ENCODE results near the gene SMIM1. TPM values are rescaled to one million over a fixed set of nuclear protein-coding genes. Genes with fewer than 3 reads are reported as not detected.

The SMIM1 gene
- total RNA-seq, 1 experiment from 2014 or later = 5.5 TPM

- no peak overlapping the region for H3K27ac ChIP-seq (ENCODE audit: low read depth, low read length)
- DNase-seq (ENCODE audit: low read depth, low spot score) (no peak), ATAC-seq (no peak)
- no peaks in the 10 kb centered on the region for H4K20me1 ChIP-seq (ENCODE audit: insufficient read depth)
- H3K4me2 ChIP-seq (ENCODE audit: low read length) = no peak overlapping the region
- H3K4me1 ChIP-seq (ENCODE audit: control insufficient read depth in 1 of 2, insufficient read depth in 2 of 2, low read length in 2 of 2) = peaks cover 11 to 21% of the 10 kb centered on the region in 2 experiments; a peak in 3 of 4 replicates
- no peaks in the 10 kb centered on the region for H3K9me3 ChIP-seq (ENCODE audit: control insufficient read depth in 1 of 2, insufficient read depth in 1 of 2, low read depth in 1 of 2, low read length in 2 of 2)
- no peak overlapping the region for H3K9ac ChIP-seq (ENCODE audit: low read length)
- intact Hi-C loops (cut with micrococcal nuclease) = no loop called here
- H3K79me2 ChIP-seq (ENCODE audit: insufficient read depth, low read length) = peaks cover 81% of the 10 kb centered on the region
- H3K27me3 ChIP-seq (ENCODE audit: insufficient read depth, low read length) = no peaks in the 10 kb centered on the region
- H2AFZ ChIP-seq (ENCODE audit: low read depth, low read length, poor library complexity, severe bottlenecking) = no peak overlapping the region
- no peak overlapping the region for H3K4me3 ChIP-seq (replicated peaks in 1 of 2; ENCODE audit: low read depth in 1 of 2, low read length in 2 of 2)
- peaks cover 4 to 14% of the 10 kb centered on the region in 2 experiments for H3K36me3 ChIP-seq (ENCODE audit: control insufficient read depth in 1 of 2, insufficient read depth in 2 of 2, low read length in 2 of 2)
- BruUV-seq (replicated peaks) = no TSS peak
- H3K9me2 ChIP-seq (ENCODE audit: insufficient read depth) = no peaks in the 10 kb centered on the region
- ChIA-PET POLR2A (no interaction called here), RAD21 (ENCODE audit: low non-redundant PET in 1 of 2, low total read pairs in 2 of 2, uncharacterized antibody in 2 of 2, unreplicated experiment in 2 of 2) (no interaction called here), CTCF (no interaction called here)
- TF ChIP-seq RAD21 (IDR thresholded peaks at IDR 0.05; ENCODE audit: low read depth) (no peak), SIN3A (IDR thresholded peaks at IDR 0.05; ENCODE audit: low read depth) (no peak), CBX3 (IDR thresholded peaks at IDR 0.05; ENCODE audit: low read depth) (no peak), REST (IDR thresholded peaks at IDR 0.05; ENCODE audit: low read depth) (no peak), CEBPB (IDR thresholded peaks at IDR 0.05; ENCODE audit: low read depth) (no peak), EZH2 (IDR thresholded peaks at IDR 0.05) (no peak), EZH2phosphoT487 (IDR thresholded peaks at IDR 0.05; ENCODE audit: borderline replicate concordance) (no peak), ZFX (IDR thresholded peaks at IDR 0.05) (no peak), POLR2A (IDR thresholded peaks at IDR 0.05; ENCODE audit: borderline replicate concordance, extremely low read depth, insufficient read depth, insufficient read length) (no peak), ATF3 (IDR thresholded peaks at IDR 0.05) (no peak), ELF1 (IDR thresholded peaks at IDR 0.05; ENCODE audit: borderline replicate concordance, low read depth) (no peak), ZNF274 (IDR thresholded peaks at IDR 0.05; ENCODE audit: low read depth, low read length) (no peak), SP1 (IDR thresholded peaks at IDR 0.05; ENCODE audit: low read depth) (no peak), EGR1 (IDR thresholded peaks at IDR 0.05; ENCODE audit: low read depth) (no peak), POLR2AphosphoS5 (IDR thresholded peaks at IDR 0.05; ENCODE audit: low read depth, low read length) (no peak), TCF7L2 (IDR thresholded peaks at IDR 0.05; ENCODE audit: borderline replicate concordance, extremely low read depth, insufficient read depth, insufficient read length) (no peak), CTCF (IDR thresholded peaks at IDR 0.05 in 2 of 3, conservative IDR thresholded peaks at IDR 0.05 in 1 of 3; ENCODE audit: borderline replicate concordance in 1 of 3, insufficient read depth in 1 of 3, low read depth in 2 of 3, low read length in 2 of 3) (no peak), MAX (IDR thresholded peaks at IDR 0.05) (no peak), SRF (IDR thresholded peaks at IDR 0.05; ENCODE audit: low read depth) (no peak), ZBTB33 (IDR thresholded peaks at IDR 0.05; ENCODE audit: extremely low read depth, insufficient replicate concordance, low read length) (no peak)
These were observed 18.4 kb downstream of the SMIM1 start for GRCh38 chr1:3790952-3791351.
